H1 (cell line): ENCODE data around the gene AOPEP. TPM values are rescaled to one million over a fixed set of nuclear protein-coding genes. Genes with fewer than 3 reads are reported as not detected.

ENCODE experiments used
- CTCF ChIA-PET: fragments of 300-600 bp; sonication (Branson Sonifier 250); formaldehyde crosslinking; loops from one replicate; lab custom pipeline; 2021; ENCODE audit not compliant: partially characterized antibody; lab: Charles Lee
- POLR2A ChIA-PET: fragments of 300-600 bp; sonication (Branson Sonifier 250); formaldehyde crosslinking; loops from one replicate; lab custom pipeline; 2021; ENCODE audit warnings: inconsistent platforms; ENCODE audit not compliant: partially characterized antibody; lab: Charles Lee
- DNase-seq, 2 experiments: peaks; one replicate each; pipeline versions ENCODE4 v3.0.0 to v3.0.0-alpha.2; 2010 to 2022; ENCODE audit warnings: low spot score in 2 of 2, low read depth in 1 of 2, mixed read lengths in 1 of 2
- FAIRE-seq: peaks from 2 replicates; lab custom pipeline; 2011; peaks lifted over from hg19 to GRCh38; lab: Jason Lieb, UNC
- H2AFZ ChIP-seq: 2 replicates; pipeline ENCODE4 v1.8.1; 2012; ENCODE audit warnings: low read length, inconsistent platforms
- H2AK5ac ChIP-seq: 2 replicates; pipeline ENCODE4 v1.6.1; 2013; ENCODE audit warnings: low read depth, low read length
- H2BK120ac ChIP-seq: replicated peaks from 2 replicates; pipeline ENCODE3; 2013; ENCODE audit warnings: low read depth, low read length, inconsistent platforms
- H2BK12ac ChIP-seq: 2 replicates; pipeline ENCODE4 v1.6.1; 2013; ENCODE audit warnings: low read depth, low read length
- H2BK15ac ChIP-seq: 2 replicates; pipeline ENCODE4 v1.6.1; 2013; ENCODE audit warnings: low read length
- H2BK20ac ChIP-seq: 2 replicates; pipeline ENCODE4 v1.6.1; 2013; ENCODE audit warnings: low read length
- H2BK5ac ChIP-seq: 2 replicates; pipeline ENCODE4 v1.6.1; 2013; ENCODE audit warnings: low read depth, low read length
- H3K14ac ChIP-seq: 2 replicates; pipeline ENCODE4 v1.6.1; 2013; ENCODE audit warnings: inconsistent platforms; ENCODE audit not compliant: insufficient read length
- H3K18ac ChIP-seq: 2 replicates; pipeline ENCODE4 v1.6.1; 2013; ENCODE audit warnings: low read length; ENCODE audit errors: extremely low read depth
- H3K23ac ChIP-seq: 2 replicates; pipeline ENCODE4 v1.6.1; 2013; ENCODE audit warnings: inconsistent platforms; ENCODE audit not compliant: insufficient read length
- H3K23me2 ChIP-seq: 2 replicates; pipeline ENCODE4 v1.6.1; 2013; ENCODE audit warnings: low read depth, low read length
- H3K27ac ChIP-seq: 2 replicates; pipeline ENCODE4 v1.6.1; 2011; ENCODE audit warnings: low read depth, low read length, inconsistent platforms
- H3K27me3 ChIP-seq, 4 experiments: replicated peaks in 1 of 4; 1 replicate in 1 of 4; 2 replicates in 3 of 4; pipeline versions ENCODE4 v1.6.1 to v1.8.1; 2011 to 2013; ENCODE audit warnings: low read length in 3 of 4, mild to moderate bottlenecking in 3 of 4, inconsistent platforms in 2 of 4, mixed read lengths in 2 of 4, moderate library complexity in 1 of 4; ENCODE audit not compliant: control insufficient read depth in 3 of 4, insufficient read depth in 3 of 4; ENCODE audit errors: extremely low read depth in 1 of 4
- H3K36me3 ChIP-seq, 4 experiments: 2 replicates each; pipeline versions ENCODE4 v1.6.1 to v1.8.1; 2011 to 2013; ENCODE audit warnings: mild to moderate bottlenecking in 4 of 4, low read length in 3 of 4, moderate library complexity in 2 of 4, control low read depth in 1 of 4, inconsistent platforms in 1 of 4; ENCODE audit not compliant: insufficient read depth in 4 of 4, control insufficient read depth in 2 of 4
- H3K4ac ChIP-seq: replicated peaks from 2 replicates; pipeline ENCODE3; 2013; ENCODE audit warnings: low read length, low read depth, mixed read lengths, inconsistent platforms; ENCODE audit not compliant: insufficient read length
- H3K4me1 ChIP-seq, 4 experiments: replicated peaks in 1 of 4; 1 replicate in 1 of 4; 2 replicates in 3 of 4; pipeline versions ENCODE4 v1.6.1 to v1.8.1; 2011 to 2013; ENCODE audit warnings: low read length in 3 of 4, inconsistent platforms in 2 of 4, mixed read lengths in 1 of 4; ENCODE audit not compliant: insufficient read depth in 4 of 4, control insufficient read depth in 3 of 4
- H3K4me2 ChIP-seq, 2 experiments: 2 replicates each; pipeline versions ENCODE4 v1.6.1 to v1.8.1; 2011 to 2013; ENCODE audit warnings: low read depth in 2 of 2, low read length in 2 of 2, control low read depth in 1 of 2, inconsistent platforms in 1 of 2, mild to moderate bottlenecking in 1 of 2; ENCODE audit not compliant: insufficient read depth in 1 of 2
- H3K4me3 ChIP-seq, 4 experiments: fragments of 200-600, 300-600 bp in 1 of 4; sonication (generic), shearing (Covaris generic), sonication (Bioruptor Twin) in 1 of 4; 2 replicates each; pipeline versions ENCODE4 v1.5.1 to v1.8.1; 2011 to 2016; ENCODE audit warnings: low read length in 4 of 4, low read depth in 3 of 4, control low read depth in 2 of 4, inconsistent platforms in 2 of 4, mild to moderate bottlenecking in 2 of 4, mixed read lengths in 1 of 4, moderate library complexity in 1 of 4; ENCODE audit not compliant: insufficient read depth in 2 of 4; ENCODE audit errors: extremely low read depth in 1 of 4
- H3K56ac ChIP-seq: replicated peaks from 2 replicates; pipeline ENCODE3; 2013; ENCODE audit warnings: low read depth, mild to moderate bottlenecking, mixed read lengths, low read length, inconsistent platforms; ENCODE audit not compliant: insufficient read length
- H3K79me1 ChIP-seq: 2 replicates; pipeline ENCODE4 v1.6.1; 2013; ENCODE audit warnings: low read depth, low read length, control low read depth
- H3K79me2 ChIP-seq, 2 experiments: 2 replicates each; pipeline versions ENCODE4 v1.6.1 to v1.8.1; 2012 to 2013; ENCODE audit warnings: low read length in 2 of 2, mild to moderate bottlenecking in 2 of 2, inconsistent platforms in 1 of 2; ENCODE audit not compliant: insufficient read depth in 2 of 2, control insufficient read depth in 1 of 2
- H3K9ac ChIP-seq, 4 experiments: replicated peaks in 1 of 4; 1 replicate in 1 of 4; 2 replicates in 3 of 4; pipeline versions ENCODE4 v1.6.1 to v1.8.1; 2011 to 2013; ENCODE audit warnings: low read depth in 3 of 4, low read length in 3 of 4, control low read depth in 2 of 4, mild to moderate bottlenecking in 2 of 4, moderate library complexity in 2 of 4, inconsistent platforms in 1 of 4; ENCODE audit errors: extremely low read depth in 1 of 4
- H3K9me3 ChIP-seq, 2 experiments: 2 replicates each; pipeline versions ENCODE4 v1.6.1 to v1.8.1; 2012 to 2013; ENCODE audit warnings: mild to moderate bottlenecking in 2 of 2, moderate library complexity in 2 of 2, control low read depth in 1 of 2, inconsistent platforms in 1 of 2, low read depth in 1 of 2, low read length in 1 of 2, mixed read lengths in 1 of 2; ENCODE audit not compliant: insufficient read depth in 2 of 2
- H4K20me1 ChIP-seq, 2 experiments: replicated peaks in 1 of 2; 2 replicates each; pipeline versions ENCODE3 to v1.8.1; 2011 to 2013; ENCODE audit warnings: inconsistent platforms in 2 of 2, low read length in 2 of 2, mild to moderate bottlenecking in 1 of 2; ENCODE audit not compliant: insufficient read depth in 2 of 2, control insufficient read depth in 1 of 2
- H4K5ac ChIP-seq: 2 replicates; pipeline ENCODE4 v1.6.1; 2013; ENCODE audit warnings: low read length, low read depth, mixed read lengths, inconsistent platforms; ENCODE audit not compliant: insufficient read length
- H4K8ac ChIP-seq: 2 replicates; pipeline ENCODE4 v1.8.0; 2013; ENCODE audit warnings: mild to moderate bottlenecking, moderate library complexity, low read length, inconsistent platforms; ENCODE audit not compliant: insufficient read depth; ENCODE audit errors: extremely low read depth
- H4K91ac ChIP-seq: replicated peaks from 2 replicates; pipeline ENCODE3; 2013; ENCODE audit warnings: low read length, mixed read lengths, inconsistent platforms; ENCODE audit not compliant: insufficient read length
- CEBPB ChIP-seq: IDR thresholded peaks from 2 replicates; pipeline ENCODE4 v1.6.1; 2012; ENCODE audit warnings: low read depth, low read length
- GTF2F1 ChIP-seq: IDR thresholded peaks from 2 replicates; pipeline ENCODE4 v1.6.1; 2012; ENCODE audit warnings: low read depth, low read length, improper control_type of control experiment, borderline replicate concordance
- KDM4A ChIP-seq: IDR thresholded peaks from one replicate; pipeline ENCODE4 v1.7.1; 2012; ENCODE audit warnings: low read depth, mild to moderate bottlenecking, moderate library complexity, low read length, inconsistent platforms; ENCODE audit not compliant: severe bottlenecking
- KDM5A ChIP-seq: fragments of 200-600 bp; IDR thresholded peaks from 2 replicates; pipeline ENCODE4 v1.7.1; 2012; ENCODE audit warnings: mild to moderate bottlenecking, low read length, inconsistent platforms, mixed read lengths
- NRF1 ChIP-seq: IDR thresholded peaks from 2 replicates; pipeline ENCODE4 v1.6.1; 2011; ENCODE audit warnings: mild to moderate bottlenecking, low read depth, low read length, improper control_type of control experiment
- RNF2 ChIP-seq: fragments of 200-900, 300-1000 bp; sonication (generic); IDR thresholded peaks from 2 replicates; pipeline ENCODE4 v1.7.1; 2016; ENCODE audit warnings: borderline replicate concordance, low read depth, mild to moderate bottlenecking, antibody characterized with exemption, low read length; ENCODE audit not compliant: poor library complexity, severe bottlenecking; ENCODE audit errors: missing control alignments
- SIRT6 ChIP-seq: IDR thresholded peaks from one replicate; pipeline ENCODE4 v1.7.1; 2012; ENCODE audit warnings: low read length, inconsistent platforms
- SP1 ChIP-seq: IDR thresholded peaks from 2 replicates; pipeline ENCODE4 v1.6.1; 2011; ENCODE audit warnings: low read depth, low read length
- SUZ12 ChIP-seq: fragments of 200-600 bp; sonication (generic); IDR thresholded peaks from 2 replicates; pipeline ENCODE4 v1.6.1; 2012; ENCODE audit warnings: mild to moderate bottlenecking, inconsistent platforms, low read length, moderate library complexity, mixed read lengths
- TAF1 ChIP-seq: IDR thresholded peaks from 2 replicates; pipeline ENCODE4 v1.6.1; 2011; ENCODE audit warnings: mild to moderate bottlenecking, low read depth, low read length
- TAF7 ChIP-seq: optimal IDR thresholded peaks from 2 replicates; pipeline ENCODE3; 2011; ENCODE audit warnings: low read depth, mild to moderate bottlenecking, inconsistent platforms, low read length, moderate library complexity, borderline replicate concordance
- ZNF274 ChIP-seq: IDR thresholded peaks from 2 replicates; pipeline ENCODE4 v1.7.0; 2012; ENCODE audit warnings: low read length, borderline replicate concordance; ENCODE audit errors: extremely low read depth
- WGBS, 2 experiments: shearing (Covaris generic) in 1 of 2; methylation state at CpG; one replicate each; pipeline versions ENCODE4 v1.1.6 to v1.1.7; 2013 to 2015; ENCODE audit warnings: low lambda C conversion rate in 2 of 2, mixed read lengths in 2 of 2, inconsistent platforms in 1 of 2, low coverage in 1 of 2, missing lambda C conversion rate in 1 of 2; ENCODE audit not compliant: insufficient replicate concordance in 2 of 2, insufficient coverage in 1 of 2, insufficient read length in 1 of 2; ENCODE audit errors: extremely low coverage in 1 of 2, missing lambda C conversion rate in 1 of 2; 5-methylcytosine and 5-hydroxymethylcytosine counted together
- polyA plus RNA-seq, 7 experiments: library from polyadenylated mRNA; depleted of rRNA in 3 of 7; stranded (reverse) in 5 of 7; unstranded in 2 of 7; fragments of >200 nt in 5 of 7; fragments of 200-250 nt in 2 of 7; gene quantifications; 1 replicate in 5 of 7; 2 replicates in 1 of 7; 4 replicates in 1 of 7; pipeline versions ENCODE4 v1.2.1 to v1.2.3, GENCODE V29; 2011 to 2013; ENCODE audit warnings: missing spikeins in 2 of 7, mixed read lengths in 2 of 7
- total RNA-seq: library from RNA; stranded (reverse); fragmentation: NEBNext Ultra II Directional; extraction: Animal tissue kit (Norgen Biotek cat#: 25700); gene quantifications from 2 replicates; pipeline ENCODE4 v1.2.1, GENCODE V29; 2021

Gene AOPEP
- total and polyA plus RNA-seq, 2 of the 8 experiments (the other 6 are each of a cell fraction or from before 2014, with no cell fraction given) = 6.1 to 14.3 TPM

DNA sequence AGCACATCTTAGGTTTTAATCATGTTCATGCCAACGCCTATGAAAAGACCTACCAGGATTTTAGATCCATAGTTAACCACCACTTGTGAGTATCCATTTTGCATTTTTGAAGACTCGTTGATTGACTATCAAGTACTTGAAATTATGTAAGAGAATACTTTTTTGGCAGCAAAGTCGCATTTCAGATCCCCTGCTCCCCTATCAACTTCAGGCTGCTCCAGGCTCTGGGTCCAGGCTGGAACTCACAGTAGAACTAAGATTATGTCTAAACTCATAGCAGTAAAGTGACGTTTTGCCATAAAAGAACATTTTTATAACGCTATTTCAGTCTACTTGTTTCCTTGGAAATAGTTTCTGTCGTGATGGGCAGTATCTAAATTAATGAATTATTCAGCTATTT is 323.3 kb downstream of the AOPEP start:
- TF ChIP-seq RNF2 (no peak), TAF1 (no peak), TAF7 (no peak), SIRT6 (no peak), KDM5A (no peak), KDM4A (no peak), SP1 (no peak), ZNF274 (no peak), GTF2F1 (no peak), SUZ12 (no peak), CEBPB (no peak), NRF1 (no peak)
- TF ChIP-seq, all 59 proteins: peak for 0
- H4K20me1 ChIP-seq = peaks cover 0 to 2% of the 10 kb centered on the region in 2 experiments
- H2AK5ac ChIP-seq = no peak overlapping the region
- no peak overlapping the region for H2BK5ac ChIP-seq
- no peak overlapping the region for H3K4ac ChIP-seq
- H3K18ac ChIP-seq = no peak overlapping the region
- H4K8ac ChIP-seq = no peak overlapping the region
- H3K27me3 ChIP-seq = peaks cover 0 to 20% (median 8%) of the 10 kb centered on the region in 4 experiments; a peak in 6 of 7 replicates
- H3K4me1 ChIP-seq = peaks cover 2 to 15% (median 5%) of the 10 kb centered on the region in 4 experiments
- ChIA-PET CTCF (interaction anchor here (1.7 kb wide), 1 partner anchor 39 kb away, joined by 3 read pairs; no protein-coding TSS in a partner anchor), POLR2A (interaction anchor here (0.6 kb wide), 1 partner anchor 1329 kb away, joined by 3 read pairs; no protein-coding TSS in a partner anchor)
- H3K79me2 ChIP-seq = no peaks in the 10 kb centered on the region
- DNase-seq (no peak), FAIRE-seq (no peak)
- no peak overlapping the region for H2BK120ac ChIP-seq
- no peak overlapping the region for H2AFZ ChIP-seq
- no peak overlapping the region for H3K4me3 ChIP-seq
- no peaks in the 10 kb centered on the region for H3K36me3 ChIP-seq
- no peak overlapping the region for H3K23ac ChIP-seq
- H4K91ac ChIP-seq = no peak overlapping the region
- H2BK12ac ChIP-seq = no peak overlapping the region
- H3K14ac ChIP-seq = no peak overlapping the region
- H3K9ac ChIP-seq = no peak overlapping the region
- no peak overlapping the region for H2BK20ac ChIP-seq
- no peaks in the 10 kb centered on the region for H3K79me1 ChIP-seq
- WGBS, 2 experiments = 81% methylated on average over 6 of the region's 6 CpGs; no CpG with 5 or more reads in 1 of the 2 experiments
- H3K56ac ChIP-seq = no peak overlapping the region
- no peak overlapping the region for H3K4me2 ChIP-seq
- no peaks in the 10 kb centered on the region for H3K9me3 ChIP-seq
- peaks cover 10% of the 10 kb centered on the region for H3K23me2 ChIP-seq
- no peak overlapping the region for H4K5ac ChIP-seq
- H2BK15ac ChIP-seq = no peak overlapping the region
- no peak overlapping the region for H3K27ac ChIP-seq
